Measurements from ENCODE around the gene NDST4.

GRCh38 chr4:115076691-115077090 lies 36.7 kb downstream of the NDST4 start:
- TF ChIP-seq CTCF (IDR thresholded peaks at IDR 0.05) (no peak), POLR2A (IDR thresholded peaks at IDR 0.05; ENCODE audit: low read length) (no peak), CBX2 (IDR thresholded peaks at IDR 0.05; ENCODE audit: borderline replicate concordance, low read depth) (no peak), MAX (IDR thresholded peaks at IDR 0.05) (no peak), EP300 (IDR thresholded peaks at IDR 0.05) (no peak), HES2 (IDR thresholded peaks at IDR 0.05) (no peak), MAFK (IDR thresholded peaks at IDR 0.05; ENCODE audit: partially characterized antibody) (no peak), HOXA7 (CRISPR knock-in tag; IDR thresholded peaks at IDR 0.05) (no peak), CEBPB (IDR thresholded peaks at IDR 0.05) (no peak), CHD2 (IDR thresholded peaks at IDR 0.05; ENCODE audit: low read length, partially characterized antibody) (no peak)
- TF ChIP-seq, protein P1, sequence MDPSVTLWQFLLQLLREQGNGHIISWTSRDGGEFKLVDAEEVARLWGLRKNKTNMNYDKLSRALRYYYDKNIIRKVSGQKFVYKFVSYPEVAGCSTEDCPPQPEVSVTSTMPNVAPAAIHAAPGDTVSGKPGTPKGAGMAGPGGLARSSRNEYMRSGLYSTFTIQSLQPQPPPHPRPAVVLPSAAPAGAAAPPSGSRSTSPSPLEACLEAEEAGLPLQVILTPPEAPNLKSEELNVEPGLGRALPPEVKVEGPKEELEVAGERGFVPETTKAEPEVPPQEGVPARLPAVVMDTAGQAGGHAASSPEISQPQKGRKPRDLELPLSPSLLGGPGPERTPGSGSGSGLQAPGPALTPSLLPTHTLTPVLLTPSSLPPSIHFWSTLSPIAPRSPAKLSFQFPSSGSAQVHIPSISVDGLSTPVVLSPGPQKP (IDR thresholded peaks at IDR 0.05; ENCODE audit: low read depth, low read length), result no peak
- TF ChIP-seq, protein P2, sequence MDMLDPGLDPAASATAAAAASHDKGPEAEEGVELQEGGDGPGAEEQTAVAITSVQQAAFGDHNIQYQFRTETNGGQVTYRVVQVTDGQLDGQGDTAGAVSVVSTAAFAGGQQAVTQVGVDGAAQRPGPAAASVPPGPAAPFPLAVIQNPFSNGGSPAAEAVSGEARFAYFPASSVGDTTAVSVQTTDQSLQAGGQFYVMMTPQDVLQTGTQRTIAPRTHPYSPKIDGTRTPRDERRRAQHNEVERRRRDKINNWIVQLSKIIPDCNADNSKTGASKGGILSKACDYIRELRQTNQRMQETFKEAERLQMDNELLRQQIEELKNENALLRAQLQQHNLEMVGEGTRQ (IDR thresholded peaks at IDR 0.05), result no peak
